PC-9 (cell line): ENCODE results near the gene EML6. TPM values are rescaled to one million over a fixed set of nuclear protein-coding genes. Genes with fewer than 3 reads are reported as not detected.

Experiments used
- BruUV-seq: library from RNA; stranded (reverse); fragments of 400-500 nt; replicated peaks from 2 replicates; lab custom pipeline; 2021; lab: Mats Ljungman, UMichigan
- CTCF ChIA-PET: fragments of 300-600 bp; sonication (Branson Sonifier 250); formaldehyde crosslinking; loops from one replicate; lab custom pipeline; 2022; ENCODE audit warnings: antibody characterized with exemption; lab: Charles Lee
- POLR2A ChIA-PET: fragments of 300-600 bp; sonication (Branson Sonifier 250); formaldehyde crosslinking; loops from one replicate; lab custom pipeline; 2022; ENCODE audit warnings: antibody characterized with exemption; ENCODE audit not compliant: unreplicated experiment; lab: Charles Lee
- DNase-seq, 2 experiments: peaks; one replicate each; pipeline versions ENCODE4 v3.0.0 to v3.0.0-alpha.2; 2015 to 2022; ENCODE audit warnings: mixed read lengths in 1 of 2
- H2AFZ ChIP-seq: fragments of 200-600 bp; sonication (generic); 2 replicates; pipeline ENCODE4 v1.8.1; 2017; ENCODE audit warnings: antibody characterized with exemption
- H3F3A ChIP-seq: fragments of 200-600 bp; sonication (generic); 2 replicates; pipeline ENCODE4 v1.8.1; 2017; ENCODE audit warnings: antibody characterized with exemption, mild to moderate bottlenecking, low read depth; ENCODE audit not compliant: insufficient read depth
- H3K27ac ChIP-seq: fragments of 200-600 bp; sonication (generic); 2 replicates; pipeline ENCODE4 v1.6.1; 2016; ENCODE audit warnings: mixed run types
- H3K27me3 ChIP-seq: fragments of 200-600 bp; sonication (generic); 2 replicates; pipeline ENCODE4 v1.6.1; 2016; ENCODE audit warnings: low read depth, mixed run types; ENCODE audit not compliant: insufficient read depth
- H3K36me3 ChIP-seq: fragments of 200-600 bp; sonication (generic); 2 replicates; pipeline ENCODE4 v1.6.1; 2016; ENCODE audit warnings: low read depth, mixed run types
- H3K4me1 ChIP-seq: fragments of 200-600 bp; sonication (generic); replicated peaks from 2 replicates; pipeline ENCODE4 v1.6.1; 2016; ENCODE audit warnings: mixed run types; ENCODE audit not compliant: insufficient read depth
- H3K4me2 ChIP-seq: fragments of 200-600 bp; sonication (generic); 2 replicates; pipeline ENCODE4 v1.6.1; 2017; ENCODE audit warnings: mixed run types
- H3K4me3 ChIP-seq: fragments of 200-600 bp; sonication (generic); 2 replicates; pipeline ENCODE4 v1.6.1; 2016; ENCODE audit warnings: mixed run types
- H3K79me2 ChIP-seq: fragments of 200-600 bp; sonication (generic); 2 replicates; pipeline ENCODE4 v1.6.1; 2017; ENCODE audit warnings: low read depth, mixed run types
- H3K9me2 ChIP-seq: fragments of 200-600 bp; sonication (generic); 2 replicates; pipeline ENCODE4 v1.8.1; 2017; ENCODE audit warnings: mild to moderate bottlenecking; ENCODE audit not compliant: insufficient read depth
- H3K9me3 ChIP-seq: fragments of 200-600 bp; sonication (generic); 2 replicates; pipeline ENCODE4 v1.8.1; 2016; ENCODE audit warnings: low read depth; ENCODE audit not compliant: insufficient read depth
- H4K20me1 ChIP-seq: fragments of 200-600 bp; sonication (generic); 2 replicates; pipeline ENCODE4 v1.8.1; 2017; ENCODE audit not compliant: insufficient read depth
- CTCF ChIP-seq: fragments of 200-600 bp; sonication (generic); conservative IDR thresholded peaks from 2 replicates; pipeline ENCODE4 v1.6.1; 2017; ENCODE audit warnings: mixed run types, antibody characterized with exemption, mild to moderate bottlenecking, moderate library complexity
- EZH2 ChIP-seq: fragments of 200-600 bp; sonication (generic); IDR thresholded peaks from 2 replicates; pipeline ENCODE4 v1.8.0; 2017; ENCODE audit warnings: antibody characterized with exemption, low read depth
- intact Hi-C: fragments of 100-400 bp; cut with micrococcal nuclease; formaldehyde crosslinking; loops from one replicate; pipeline ENCODE4 v1.10.0; 2022; ENCODE audit not compliant: unreplicated experiment
- total RNA-seq: library from RNA; stranded (reverse); gene quantifications from 2 replicates; pipeline ENCODE4 v1.2.3, GENCODE V29; 2021

EML6 gene
- total RNA-seq, 1 experiment from 2014 or later: 3.7 TPM

GRCh38 chr2:54879598-54880332, 156.3 kb downstream of the EML6 start:
- no TSS peak for BruUV-seq
- Histone ChIP-seq H2AFZ (no peak overlapping the region), H3K9me3 (no peaks in the 10 kb centered on the region), H3K27me3 (no peaks in the 10 kb centered on the region), H3K36me3 (no peaks in the 10 kb centered on the region), H4K20me1 (no peaks in the 10 kb centered on the region), H3K9me2 (no peaks in the 10 kb centered on the region), H3K4me2 (no peak overlapping the region), H3K4me1 (no peaks in the 10 kb centered on the region), H3K79me2 (no peaks in the 10 kb centered on the region), H3K4me3 (no peak overlapping the region), H3F3A (no peaks in the 10 kb centered on the region), H3K27ac (no peak overlapping the region)
- ChIA-PET POLR2A (no interaction called here), CTCF (interaction anchor here (0.5 kb wide), 1 partner anchor 766 kb away, joined by 14 read pairs; no protein-coding TSS in a partner anchor)
- intact Hi-C loops: no loop called here
- TF ChIP-seq CTCF (no peak), EZH2 (no peak)
- DNase-seq: no peak

- no peaks in the 10 kb centered on the region for H3F3A ChIP-seq
- no peak overlapping the region for H3K27ac ChIP-seq
- H3K9me3 ChIP-seq: no peaks in the 10 kb centered on the region
- H3K4me3 ChIP-seq: no peak overlapping the region
- POLR2A ChIA-PET: no interaction called here
- H3K9me2 ChIP-seq: no peaks in the 10 kb centered on the region
- no TSS peak for BruUV-seq
- TF ChIP-seq CTCF (no peak), EZH2 (no peak)
- H3K4me2 ChIP-seq: no peak overlapping the region
- intact Hi-C loops: no loop called here
- H4K20me1 ChIP-seq: no peaks in the 10 kb centered on the region
- H3K79me2 ChIP-seq: no peaks in the 10 kb centered on the region
- H3K36me3 ChIP-seq: no peaks in the 10 kb centered on the region
- H3K4me1 ChIP-seq: no peaks in the 10 kb centered on the region
- CTCF ChIA-PET: no interaction called here
- no peaks in the 10 kb centered on the region for H3K27me3 ChIP-seq
- DNase-seq: no peak
- no peak overlapping the region for H2AFZ ChIP-seq
Observed at GRCh38 chr2:54880428-54880827, 157.0 kb downstream of the EML6 start.

GRCh38 chr2:54881759-54882158, 158.3 kb downstream of the EML6 start:
- no peak overlapping the region for H2AFZ ChIP-seq
- H4K20me1 ChIP-seq: no peaks in the 10 kb centered on the region
- H3K4me1 ChIP-seq: no peaks in the 10 kb centered on the region
- TF ChIP-seq EZH2 (no peak), CTCF (no peak)
- intact Hi-C loops: no loop called here
- no peaks in the 10 kb centered on the region for H3F3A ChIP-seq
- H3K79me2 ChIP-seq: no peaks in the 10 kb centered on the region
- no peak overlapping the region for H3K4me3 ChIP-seq
- no peaks in the 10 kb centered on the region for H3K36me3 ChIP-seq
- CTCF ChIA-PET: no interaction called here
- H3K27me3 ChIP-seq: no peaks in the 10 kb centered on the region
- H3K27ac ChIP-seq: no peak overlapping the region
- no peaks in the 10 kb centered on the region for H3K9me2 ChIP-seq
- no peak overlapping the region for H3K4me2 ChIP-seq
- no TSS peak for BruUV-seq
- no peaks in the 10 kb centered on the region for H3K9me3 ChIP-seq
- no peak for DNase-seq
- POLR2A ChIA-PET: no interaction called here
